PC-9 (cell line): Measurements from ENCODE around the gene THBS1. TPM values are rescaled to one million over a fixed set of nuclear protein-coding genes. Genes with fewer than 3 reads are reported as not detected.

Experiments
- BruUV-seq: library from RNA; stranded (reverse); fragments of 400-500 nt; replicated peaks from 2 replicates; lab custom pipeline; 2021; lab: Mats Ljungman, UMichigan
- CTCF ChIA-PET: fragments of 300-600 bp; sonication (Branson Sonifier 250); formaldehyde crosslinking; loops from one replicate; lab custom pipeline; 2022; ENCODE audit warnings: antibody characterized with exemption; lab: Charles Lee
- POLR2A ChIA-PET: fragments of 300-600 bp; sonication (Branson Sonifier 250); formaldehyde crosslinking; loops from one replicate; lab custom pipeline; 2022; ENCODE audit warnings: antibody characterized with exemption; ENCODE audit not compliant: unreplicated experiment; lab: Charles Lee
- DNase-seq, 2 experiments: peaks; one replicate each; pipeline versions ENCODE4 v3.0.0 to v3.0.0-alpha.2; 2015 to 2022; ENCODE audit warnings: mixed read lengths in 1 of 2
- H2AFZ ChIP-seq: fragments of 200-600 bp; sonication (generic); 2 replicates; pipeline ENCODE4 v1.8.1; 2017; ENCODE audit warnings: antibody characterized with exemption
- H3F3A ChIP-seq: fragments of 200-600 bp; sonication (generic); 2 replicates; pipeline ENCODE4 v1.8.1; 2017; ENCODE audit warnings: antibody characterized with exemption, mild to moderate bottlenecking, low read depth; ENCODE audit not compliant: insufficient read depth
- H3K27ac ChIP-seq: fragments of 200-600 bp; sonication (generic); 2 replicates; pipeline ENCODE4 v1.6.1; 2016; ENCODE audit warnings: mixed run types
- H3K27me3 ChIP-seq: fragments of 200-600 bp; sonication (generic); 2 replicates; pipeline ENCODE4 v1.6.1; 2016; ENCODE audit warnings: low read depth, mixed run types; ENCODE audit not compliant: insufficient read depth
- H3K36me3 ChIP-seq: fragments of 200-600 bp; sonication (generic); 2 replicates; pipeline ENCODE4 v1.6.1; 2016; ENCODE audit warnings: low read depth, mixed run types
- H3K4me1 ChIP-seq: fragments of 200-600 bp; sonication (generic); replicated peaks from 2 replicates; pipeline ENCODE4 v1.6.1; 2016; ENCODE audit warnings: mixed run types; ENCODE audit not compliant: insufficient read depth
- H3K4me2 ChIP-seq: fragments of 200-600 bp; sonication (generic); 2 replicates; pipeline ENCODE4 v1.6.1; 2017; ENCODE audit warnings: mixed run types
- H3K4me3 ChIP-seq: fragments of 200-600 bp; sonication (generic); 2 replicates; pipeline ENCODE4 v1.6.1; 2016; ENCODE audit warnings: mixed run types
- H3K79me2 ChIP-seq: fragments of 200-600 bp; sonication (generic); 2 replicates; pipeline ENCODE4 v1.6.1; 2017; ENCODE audit warnings: low read depth, mixed run types
- H3K9me2 ChIP-seq: fragments of 200-600 bp; sonication (generic); 2 replicates; pipeline ENCODE4 v1.8.1; 2017; ENCODE audit warnings: mild to moderate bottlenecking; ENCODE audit not compliant: insufficient read depth
- H3K9me3 ChIP-seq: fragments of 200-600 bp; sonication (generic); 2 replicates; pipeline ENCODE4 v1.8.1; 2016; ENCODE audit warnings: low read depth; ENCODE audit not compliant: insufficient read depth
- H4K20me1 ChIP-seq: fragments of 200-600 bp; sonication (generic); 2 replicates; pipeline ENCODE4 v1.8.1; 2017; ENCODE audit not compliant: insufficient read depth
- EZH2 ChIP-seq: fragments of 200-600 bp; sonication (generic); IDR thresholded peaks from 2 replicates; pipeline ENCODE4 v1.8.0; 2017; ENCODE audit warnings: antibody characterized with exemption, low read depth
- intact Hi-C: fragments of 100-400 bp; cut with micrococcal nuclease; formaldehyde crosslinking; loops from one replicate; pipeline ENCODE4 v1.10.0; 2022; ENCODE audit not compliant: unreplicated experiment
- total RNA-seq: library from RNA; stranded (reverse); gene quantifications from 2 replicates; pipeline ENCODE4 v1.2.3, GENCODE V29; 2021
- TF ChIP-seq, protein P1 (sequence below): fragments of 200-600 bp; sonication (generic); conservative IDR thresholded peaks from 2 replicates; pipeline ENCODE4 v1.6.1; 2017; ENCODE audit warnings: mixed run types, antibody characterized with exemption, mild to moderate bottlenecking, moderate library complexity

The THBS1 gene
- total RNA-seq, 1 experiment from 2014 or later, result 406 TPM

DNA sequence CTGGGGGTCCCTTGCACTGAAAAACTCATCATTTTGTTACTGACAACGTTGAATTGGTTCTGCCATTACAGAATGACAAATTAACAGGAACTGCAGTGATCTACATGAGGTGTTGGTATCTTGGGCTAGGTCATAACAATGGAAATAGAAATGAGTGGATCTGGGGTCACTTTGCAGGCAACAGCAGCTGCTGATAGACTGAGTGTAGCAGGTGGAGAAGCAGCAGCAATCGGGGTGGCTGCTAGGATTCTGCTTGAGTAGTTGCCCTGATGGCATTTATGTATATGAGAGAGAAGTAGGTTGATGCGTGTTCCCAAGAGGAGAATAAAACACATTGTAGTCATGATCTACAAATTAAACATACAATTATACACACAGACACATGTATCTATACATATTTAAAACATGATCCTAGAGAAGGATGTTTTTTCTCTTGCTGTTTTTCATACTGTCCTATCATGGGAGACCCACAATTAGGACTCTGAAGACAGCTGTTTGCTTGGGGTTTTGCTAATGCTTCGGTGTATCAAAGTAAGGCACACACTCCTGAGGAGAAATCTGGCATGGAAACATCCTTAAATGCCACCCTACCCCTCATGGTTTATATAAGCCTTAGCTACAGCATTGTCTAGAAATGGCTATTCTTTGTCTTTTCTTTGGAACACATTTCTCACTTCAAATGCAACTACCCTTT lies 15.8 kb upstream of the THBS1 start:
- H3K36me3 ChIP-seq, result no peaks in the 10 kb centered on the region
- ChIA-PET CTCF (no interaction called here), POLR2A (interaction anchor here (0.6 kb wide), 1 partner anchor 98 kb away, joined by 3 read pairs; no protein-coding TSS in a partner anchor)
- H4K20me1 ChIP-seq, result no peaks in the 10 kb centered on the region
- no peak overlapping the region for H3K4me3 ChIP-seq
- no peaks in the 10 kb centered on the region for H3K79me2 ChIP-seq
- no peak overlapping the region for H3K4me2 ChIP-seq
- BruUV-seq, result no TSS peak
- DNase-seq, result no peak
- H3K27ac ChIP-seq, result no peak overlapping the region
- H3F3A ChIP-seq, result no peaks in the 10 kb centered on the region
- no peaks in the 10 kb centered on the region for H3K27me3 ChIP-seq
- H3K9me2 ChIP-seq, result no peaks in the 10 kb centered on the region
- TF ChIP-seq, protein P1, sequence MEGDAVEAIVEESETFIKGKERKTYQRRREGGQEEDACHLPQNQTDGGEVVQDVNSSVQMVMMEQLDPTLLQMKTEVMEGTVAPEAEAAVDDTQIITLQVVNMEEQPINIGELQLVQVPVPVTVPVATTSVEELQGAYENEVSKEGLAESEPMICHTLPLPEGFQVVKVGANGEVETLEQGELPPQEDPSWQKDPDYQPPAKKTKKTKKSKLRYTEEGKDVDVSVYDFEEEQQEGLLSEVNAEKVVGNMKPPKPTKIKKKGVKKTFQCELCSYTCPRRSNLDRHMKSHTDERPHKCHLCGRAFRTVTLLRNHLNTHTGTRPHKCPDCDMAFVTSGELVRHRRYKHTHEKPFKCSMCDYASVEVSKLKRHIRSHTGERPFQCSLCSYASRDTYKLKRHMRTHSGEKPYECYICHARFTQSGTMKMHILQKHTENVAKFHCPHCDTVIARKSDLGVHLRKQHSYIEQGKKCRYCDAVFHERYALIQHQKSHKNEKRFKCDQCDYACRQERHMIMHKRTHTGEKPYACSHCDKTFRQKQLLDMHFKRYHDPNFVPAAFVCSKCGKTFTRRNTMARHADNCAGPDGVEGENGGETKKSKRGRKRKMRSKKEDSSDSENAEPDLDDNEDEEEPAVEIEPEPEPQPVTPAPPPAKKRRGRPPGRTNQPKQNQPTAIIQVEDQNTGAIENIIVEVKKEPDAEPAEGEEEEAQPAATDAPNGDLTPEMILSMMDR, result no peak
- no peak for TF ChIP-seq EZH2
- intact Hi-C loops, result no loop called here
- H3K4me1 ChIP-seq, result no peaks in the 10 kb centered on the region
- no peaks in the 10 kb centered on the region for H3K9me3 ChIP-seq
- no peak overlapping the region for H2AFZ ChIP-seq

DNA sequence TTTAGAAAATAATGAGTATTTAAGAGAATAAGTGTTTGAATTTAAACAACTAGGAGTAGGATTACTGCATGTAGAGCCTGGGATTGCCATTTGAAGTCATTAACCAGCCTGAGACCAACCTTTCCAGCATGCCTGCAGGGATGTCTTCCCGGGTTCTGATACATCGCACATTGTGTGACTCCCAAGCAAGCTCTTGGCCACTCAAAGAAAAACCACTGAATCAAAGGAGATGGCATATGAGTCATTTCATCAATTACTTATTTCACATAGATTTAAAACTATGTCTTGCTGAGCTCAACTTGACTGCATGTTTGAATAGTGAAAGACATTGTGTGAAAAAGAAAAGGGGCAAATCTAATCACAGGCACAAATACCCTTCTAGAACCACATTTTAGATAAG lies 15.0 kb upstream of the THBS1 start:
- no peak overlapping the region for H2AFZ ChIP-seq
- no peaks in the 10 kb centered on the region for H3K36me3 ChIP-seq
- ChIA-PET CTCF (no interaction called here), POLR2A (interaction anchor here (0.6 kb wide), 1 partner anchor 99 kb away, joined by 3 read pairs; no protein-coding TSS in a partner anchor)
- intact Hi-C loops, result no loop called here
- H3K9me2 ChIP-seq, result no peaks in the 10 kb centered on the region
- no peak for DNase-seq
- H3K4me2 ChIP-seq, result no peak overlapping the region
- no peaks in the 10 kb centered on the region for H4K20me1 ChIP-seq
- H3K4me1 ChIP-seq, result no peaks in the 10 kb centered on the region
- no peaks in the 10 kb centered on the region for H3K9me3 ChIP-seq
- H3K4me3 ChIP-seq, result no peak overlapping the region
- TF ChIP-seq EZH2, result no peak
- TF ChIP-seq, protein P1, result no peak
- BruUV-seq, result no TSS peak
- H3K27me3 ChIP-seq, result no peaks in the 10 kb centered on the region
- no peaks in the 10 kb centered on the region for H3K79me2 ChIP-seq
- H3F3A ChIP-seq, result no peaks in the 10 kb centered on the region
- H3K27ac ChIP-seq, result no peak overlapping the region

DNA sequence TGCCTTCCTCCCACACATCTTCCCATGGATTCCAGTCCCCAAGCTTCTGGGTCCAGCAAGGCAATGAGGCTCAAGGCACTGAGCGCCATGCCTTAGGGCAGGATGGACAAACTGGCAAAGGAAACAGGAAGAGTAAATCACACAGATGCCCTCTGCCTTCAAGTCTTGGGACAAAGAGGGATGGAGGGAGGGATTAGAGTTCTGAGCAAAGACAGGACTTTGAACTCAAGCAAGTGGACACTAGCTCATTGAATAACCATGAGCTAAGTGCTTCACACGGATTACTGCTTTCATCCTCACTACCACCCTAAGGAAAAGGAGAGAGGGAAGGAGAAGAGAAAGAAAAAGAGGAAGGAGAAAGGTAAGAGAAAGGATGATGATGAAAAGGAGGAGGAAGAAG lies 7.6 kb upstream of the THBS1 start:
- H3K36me3 ChIP-seq, result no peaks in the 10 kb centered on the region
- H3F3A ChIP-seq, result no peaks in the 10 kb centered on the region
- no TSS peak for BruUV-seq
- H3K9me3 ChIP-seq, result no peaks in the 10 kb centered on the region
- no peak overlapping the region for H3K4me3 ChIP-seq
- intact Hi-C loops, result loop anchor here (10.0 kb wide), 1 partner anchor 138 kb away; no protein-coding TSS in a partner anchor
- no peaks in the 10 kb centered on the region for H3K4me1 ChIP-seq
- TF ChIP-seq, protein P1, result no peak
- TF ChIP-seq EZH2, result no peak
- no peak overlapping the region for H3K4me2 ChIP-seq
- H3K27ac ChIP-seq, result no peak overlapping the region
- H4K20me1 ChIP-seq, result no peaks in the 10 kb centered on the region
- H3K79me2 ChIP-seq, result no peaks in the 10 kb centered on the region
- no peaks in the 10 kb centered on the region for H3K9me2 ChIP-seq
- POLR2A ChIA-PET, result no interaction called here
- H2AFZ ChIP-seq, result no peak overlapping the region
- CTCF ChIA-PET, result interaction anchor here (0.6 kb wide), 1 partner anchor 514 kb away, joined by 3 read pairs; no protein-coding TSS in a partner anchor
- no peaks in the 10 kb centered on the region for H3K27me3 ChIP-seq
- no peak for DNase-seq
